A549 (cell line): ENCODE results near the gene HDDC3.

Experiments used
- MAFK ChIP-seq: fragments of 450-650 bp; IDR thresholded peaks from 2 replicates; pipeline ENCODE4 v1.6.1; 2014; ENCODE audit not compliant: partially characterized antibody
- RFX5 ChIP-seq: fragments of 450-650 bp; IDR thresholded peaks from 2 replicates; pipeline ENCODE4 v1.7.1; 2014; ENCODE audit warnings: antibody characterized with exemption, mild to moderate bottlenecking, moderate library complexity
- TF ChIP-seq, protein P1 (sequence below): fragments of >200 bp; sonication (Bioruptor Twin); formaldehyde crosslinking; IDR thresholded peaks from 3 replicates; pipeline ENCODE4 v1.5.1; 2016

DNA sequence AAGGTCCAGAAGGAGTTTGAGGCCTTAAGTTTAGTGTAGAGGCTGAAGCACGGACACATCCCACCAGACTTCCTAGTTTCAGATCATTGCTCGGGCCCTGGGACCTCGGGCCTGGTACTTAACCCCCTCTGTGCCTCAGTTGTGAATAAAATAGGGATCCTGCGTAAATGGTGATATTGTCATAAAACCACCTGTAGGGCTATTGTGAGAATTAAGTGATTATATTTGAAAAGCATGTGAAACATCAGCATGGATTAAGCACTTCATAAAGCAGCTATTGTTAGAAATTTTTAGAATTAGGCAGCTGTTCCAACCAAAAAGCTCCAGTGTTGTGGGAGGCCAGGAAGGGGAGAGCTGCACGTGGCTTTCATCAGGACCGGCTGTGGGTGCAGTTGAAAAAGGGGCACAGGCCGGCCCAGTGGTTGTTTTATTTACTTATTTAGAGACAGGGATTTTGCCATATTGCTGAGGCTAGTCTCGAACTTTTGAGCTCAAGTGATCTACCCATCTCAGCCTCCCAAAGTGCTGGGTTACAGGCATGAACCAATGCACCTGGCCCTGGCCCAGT, 26.8 kb upstream of the HDDC3 start:
- TF ChIP-seq, protein P1, sequence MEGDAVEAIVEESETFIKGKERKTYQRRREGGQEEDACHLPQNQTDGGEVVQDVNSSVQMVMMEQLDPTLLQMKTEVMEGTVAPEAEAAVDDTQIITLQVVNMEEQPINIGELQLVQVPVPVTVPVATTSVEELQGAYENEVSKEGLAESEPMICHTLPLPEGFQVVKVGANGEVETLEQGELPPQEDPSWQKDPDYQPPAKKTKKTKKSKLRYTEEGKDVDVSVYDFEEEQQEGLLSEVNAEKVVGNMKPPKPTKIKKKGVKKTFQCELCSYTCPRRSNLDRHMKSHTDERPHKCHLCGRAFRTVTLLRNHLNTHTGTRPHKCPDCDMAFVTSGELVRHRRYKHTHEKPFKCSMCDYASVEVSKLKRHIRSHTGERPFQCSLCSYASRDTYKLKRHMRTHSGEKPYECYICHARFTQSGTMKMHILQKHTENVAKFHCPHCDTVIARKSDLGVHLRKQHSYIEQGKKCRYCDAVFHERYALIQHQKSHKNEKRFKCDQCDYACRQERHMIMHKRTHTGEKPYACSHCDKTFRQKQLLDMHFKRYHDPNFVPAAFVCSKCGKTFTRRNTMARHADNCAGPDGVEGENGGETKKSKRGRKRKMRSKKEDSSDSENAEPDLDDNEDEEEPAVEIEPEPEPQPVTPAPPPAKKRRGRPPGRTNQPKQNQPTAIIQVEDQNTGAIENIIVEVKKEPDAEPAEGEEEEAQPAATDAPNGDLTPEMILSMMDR = no peak
- no peak for TF ChIP-seq RFX5
- no peak for TF ChIP-seq MAFK
